WTC11 (cell line): ENCODE results near the gene IL36A.

ENCODE experiments used
- CREB1 ChIP-seq: sonication (generic); formaldehyde crosslinking; IDR thresholded peaks from 2 replicates; pipeline ENCODE4 v1.8.0; 2023; ENCODE audit warnings: mild to moderate bottlenecking, missing genetic modification reagents
- FOXP1 ChIP-seq: sonication (generic); formaldehyde crosslinking; IDR thresholded peaks from 2 replicates; pipeline ENCODE4 v1.8.0; 2022; ENCODE audit warnings: missing genetic modification reagents, mild to moderate bottlenecking, moderate library complexity, borderline replicate concordance
- NFYB ChIP-seq: sonication (generic); formaldehyde crosslinking; conservative IDR thresholded peaks from 2 replicates; pipeline ENCODE4 v1.8.0; 2022; ENCODE audit warnings: low read depth, missing genetic modification reagents
- NR3C1 ChIP-seq: sonication (generic); formaldehyde crosslinking; conservative IDR thresholded peaks from 2 replicates; pipeline ENCODE4 v1.8.1; 2023; ENCODE audit warnings: low read depth, mild to moderate bottlenecking, missing genetic modification reagents
- ZBTB21 ChIP-seq: sonication (generic); formaldehyde crosslinking; IDR thresholded peaks from 2 replicates; pipeline ENCODE4 v1.8.1; 2023; ENCODE audit warnings: mild to moderate bottlenecking, missing genetic modification reagents, borderline replicate concordance
- ZNF138 ChIP-seq: sonication (generic); formaldehyde crosslinking; conservative IDR thresholded peaks from 2 replicates; pipeline ENCODE4 v1.8.1; 2022; ENCODE audit warnings: mild to moderate bottlenecking, moderate library complexity, missing genetic modification reagents
- ZNF317 ChIP-seq: sonication (generic); formaldehyde crosslinking; IDR thresholded peaks from 2 replicates; pipeline ENCODE4 v1.8.1; 2023; ENCODE audit warnings: low read depth, mild to moderate bottlenecking, moderate library complexity, missing genetic modification reagents, borderline replicate concordance
- TF ChIP-seq, protein P1 (sequence below): fragments of 200-600 bp; IDR thresholded peaks from 2 replicates; pipeline ENCODE4 v1.8.0; 2022; ENCODE audit warnings: antibody characterized with exemption

DNA sequence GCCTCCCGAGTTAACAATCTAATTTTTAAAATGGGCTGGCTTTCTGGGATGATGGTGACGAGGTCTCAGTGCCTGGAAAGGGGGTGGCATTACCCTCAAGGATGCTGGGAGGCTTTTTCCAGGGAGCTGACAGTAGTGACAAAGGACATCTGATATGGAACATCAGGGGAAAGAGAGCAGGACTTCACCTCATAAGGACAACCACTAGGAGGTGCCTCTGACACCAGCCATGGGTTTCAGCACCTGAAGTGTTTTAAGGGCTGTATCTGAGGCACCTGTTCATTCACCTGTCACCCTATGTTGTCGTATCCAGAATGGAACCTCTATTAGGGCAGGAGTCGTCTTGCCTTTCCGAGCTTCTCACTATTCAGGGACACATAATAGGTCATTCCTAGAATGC is 36.6 kb downstream of the IL36A start:
- TF ChIP-seq, protein P1, sequence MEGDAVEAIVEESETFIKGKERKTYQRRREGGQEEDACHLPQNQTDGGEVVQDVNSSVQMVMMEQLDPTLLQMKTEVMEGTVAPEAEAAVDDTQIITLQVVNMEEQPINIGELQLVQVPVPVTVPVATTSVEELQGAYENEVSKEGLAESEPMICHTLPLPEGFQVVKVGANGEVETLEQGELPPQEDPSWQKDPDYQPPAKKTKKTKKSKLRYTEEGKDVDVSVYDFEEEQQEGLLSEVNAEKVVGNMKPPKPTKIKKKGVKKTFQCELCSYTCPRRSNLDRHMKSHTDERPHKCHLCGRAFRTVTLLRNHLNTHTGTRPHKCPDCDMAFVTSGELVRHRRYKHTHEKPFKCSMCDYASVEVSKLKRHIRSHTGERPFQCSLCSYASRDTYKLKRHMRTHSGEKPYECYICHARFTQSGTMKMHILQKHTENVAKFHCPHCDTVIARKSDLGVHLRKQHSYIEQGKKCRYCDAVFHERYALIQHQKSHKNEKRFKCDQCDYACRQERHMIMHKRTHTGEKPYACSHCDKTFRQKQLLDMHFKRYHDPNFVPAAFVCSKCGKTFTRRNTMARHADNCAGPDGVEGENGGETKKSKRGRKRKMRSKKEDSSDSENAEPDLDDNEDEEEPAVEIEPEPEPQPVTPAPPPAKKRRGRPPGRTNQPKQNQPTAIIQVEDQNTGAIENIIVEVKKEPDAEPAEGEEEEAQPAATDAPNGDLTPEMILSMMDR, result no peak
- TF ChIP-seq FOXP1 (CRISPR knock-in tag), result no peak
- TF ChIP-seq CREB1 (CRISPR knock-in tag), result no peak
- TF ChIP-seq NFYB (CRISPR knock-in tag), result no peak
- no peak for TF ChIP-seq ZNF317
- TF ChIP-seq ZNF138, result no peak
- TF ChIP-seq NR3C1 (CRISPR knock-in tag), result no peak
- no peak for TF ChIP-seq ZBTB21 (CRISPR knock-in tag)
